Measurements from ENCODE around the gene TRMU. TPM values are rescaled to one million over a fixed set of nuclear protein-coding genes. Genes with fewer than 3 reads are reported as not detected.

The TRMU gene
- total and polyA plus RNA-seq, 2 of the 8 experiments (the other 6 are each of a cell fraction or from before 2014, with no cell fraction given) = 43.4 to 70.6 TPM

- Histone ChIP-seq H2BK5ac (ENCODE audit: low read depth, low read length) (peak within 1 kb of the TSS; percentile 66), H3K18ac (ENCODE audit: extremely low read depth, low read length) (peak within 1 kb of the TSS; percentile 60; the same call in 1 of the 2 replicates), H3K4me1 (replicated peaks in 1 of 4; ENCODE audit: control insufficient read depth in 3 of 4, insufficient read depth in 4 of 4, low read length in 3 of 4) (peaks cover 4 to 11% (median 5%) of the 10 kb centered on the region in 4 experiments; a peak in 4 of 7 replicates), H3K4ac (replicated peaks; ENCODE audit: insufficient read length, low read depth, low read length) (peak within 1 kb of the TSS; percentile 78), H3K23ac (ENCODE audit: insufficient read length) (no peak within 1 kb of the TSS), H3K79me2 (ENCODE audit: control insufficient read depth in 1 of 2, insufficient read depth in 2 of 2, low read length in 2 of 2) (no peaks in the 10 kb centered on the region), H4K91ac (replicated peaks; ENCODE audit: insufficient read length, low read length) (peak within 1 kb of the TSS; percentile 55), H3K56ac (replicated peaks; ENCODE audit: insufficient read length, low read depth, low read length) (peak within 1 kb of the TSS; percentile 69), H4K8ac (ENCODE audit: extremely low read depth, insufficient read depth, low read length) (peak within 1 kb of the TSS; percentile 90), H3K79me1 (ENCODE audit: low read depth, low read length) (peaks cover 4% of the 10 kb centered on the region; the same call in 1 of the 2 replicates), H2AFZ (ENCODE audit: low read length) (peak within 1 kb of the TSS; percentile 56), H2BK120ac (replicated peaks; ENCODE audit: low read depth, low read length) (no peak within 1 kb of the TSS), H2BK12ac (ENCODE audit: low read depth, low read length) (no peak within 1 kb of the TSS), H4K5ac (ENCODE audit: insufficient read length, low read depth, low read length) (peak within 1 kb of the TSS; percentile 83), H2BK20ac (ENCODE audit: low read length) (no peak within 1 kb of the TSS), H3K4me3 (ENCODE audit: extremely low read depth in 1 of 4, insufficient read depth in 2 of 4, low read depth in 3 of 4, low read length in 4 of 4) (peak within 1 kb of the TSS; percentile 60 to 87 (median 76)), H3K27me3 (replicated peaks in 1 of 4; ENCODE audit: control insufficient read depth in 3 of 4, extremely low read depth in 1 of 4, insufficient read depth in 3 of 4, low read length in 3 of 4) (no peaks in the 10 kb centered on the region), H3K9me3 (ENCODE audit: insufficient read depth in 2 of 2, low read depth in 1 of 2, low read length in 1 of 2) (no peaks in the 10 kb centered on the region), H3K36me3 (ENCODE audit: control insufficient read depth in 2 of 4, insufficient read depth in 4 of 4, low read length in 3 of 4) (peaks cover 8 to 25% (median 17%) of the 10 kb centered on the region in 4 experiments; a peak in 7 of 8 replicates), H3K23me2 (ENCODE audit: low read depth, low read length) (peaks cover 14% of the 10 kb centered on the region), H3K4me2 (ENCODE audit: insufficient read depth in 1 of 2, low read depth in 2 of 2, low read length in 2 of 2) (peak within 1 kb of the TSS; percentile 87 to 96), H3K14ac (ENCODE audit: insufficient read length) (no peak within 1 kb of the TSS), H4K20me1 (replicated peaks in 1 of 2; ENCODE audit: control insufficient read depth in 1 of 2, insufficient read depth in 2 of 2, low read length in 2 of 2) (peaks cover 4 to 6% of the 10 kb centered on the region in 2 experiments), H3K27ac (ENCODE audit: low read depth, low read length) (no peak within 1 kb of the TSS; the same call in 1 of the 2 replicates), H2BK15ac (ENCODE audit: low read length) (0 out of 2 replicates have a peak within 1 kb of the TSS, but pooled peaks have one; percentile 29), H3K9ac (replicated peaks in 1 of 4; ENCODE audit: extremely low read depth in 1 of 4, low read depth in 3 of 4, low read length in 3 of 4) (peak within 1 kb of the TSS in 3 of 4 experiments; percentile 42 to 51 (median 49); a peak in 5 of 7 replicates), H2AK5ac (ENCODE audit: low read depth, low read length) (no peak within 1 kb of the TSS)
- ChIA-PET POLR2A (ENCODE audit: partially characterized antibody) (interaction anchor here (0.7 to 2.2 kb wide), 13 partner anchors 8 to 175 kb away, joined by 3 to 10 read pairs (median 4); partner anchors contain the start of genes TRMU and TTC38), CTCF (ENCODE audit: partially characterized antibody) (interaction anchor here (1.0 to 1.6 kb wide), 4 partner anchors 33 to 302 kb away, joined by 3 to 5 read pairs (median 4); partner anchors contain the start of gene PKDREJ)
- 2% methylated on average over 60 of the region's 76 CpGs; no CpG with 5 or more reads in 1 of the 2 experiments for WGBS, 2 experiments (ENCODE audit: extremely low coverage in 1 of 2, insufficient coverage in 1 of 2, insufficient read length in 1 of 2, insufficient replicate concordance in 2 of 2, low coverage in 1 of 2, low lambda C conversion rate in 2 of 2, missing lambda C conversion rate in 1 of 2)
- DNase-seq (ENCODE audit: low read depth in 1 of 2, low spot score in 2 of 2) (peak; percentile 93 to 96), FAIRE-seq (peak; percentile 60)
- TF ChIP-seq TBP (IDR thresholded peaks at IDR 0.05; ENCODE audit: low read depth, low read length) (peak; percentile 47; the same call in 1 of the 2 replicates), TAF7 (optimal IDR thresholded peaks at IDR 0.05; ENCODE audit: borderline replicate concordance, low read depth, low read length) (peak; percentile 60), TAF1 (IDR thresholded peaks at IDR 0.05; ENCODE audit: low read depth, low read length) (0 out of 2 replicates have a peak, but pooled peaks have one; percentile 21), YY1 (IDR thresholded peaks at IDR 0.05; ENCODE audit: low read depth, low read length) (peak; percentile 58; the same call in 1 of the 2 replicates), NRF1 (IDR thresholded peaks at IDR 0.05; ENCODE audit: low read depth, low read length) (peak; percentile 92), JUND (IDR thresholded peaks at IDR 0.05; ENCODE audit: low read length) (no peak), KDM1A (IDR thresholded peaks at IDR 0.05; ENCODE audit: borderline replicate concordance, low read length) (0 out of 2 replicates have a peak, but pooled peaks have one; percentile 32), KDM4A (IDR thresholded peaks at IDR 0.05; ENCODE audit: low read depth, low read length, severe bottlenecking) (peak; percentile 59)
Observed at GRCh38 chr22:46296257-46297150, 39.0 kb upstream of the TRMU start, which contains the start of gene GTSE1. Gene GTSE1 (plus strand): TSS chr22:46296870. CDS start chr22:46297401, 531 bp downstream.
